K562 (cell line): ENCODE measurements around the gene UNC13A. TPM values are rescaled to one million over a fixed set of nuclear protein-coding genes. Genes with fewer than 3 reads are reported as not detected.
A peak's percentile ranks its signal among the peaks of the same experiment; 100 is the strongest.

ENCODE experiments used
- ATAC-seq: fragments of 200-7000 bp; cut with Tn5 transposase; 3 replicates; pipeline ENCODE4 v1.9.1; 2020; ENCODE audit warnings: moderate library complexity
- BruUV-seq: library from RNA; stranded (reverse); fragments of 400-500 nt; replicated peaks from 2 replicates; lab custom pipeline; 2021; lab: Mats Ljungman, UMichigan
- CTCF ChIA-PET: fragments of 300-600 bp; formaldehyde crosslinking; extraction: SDS; loops from one replicate; lab custom pipeline; 2021; ENCODE audit warnings: low intra/inter-chr PET ratio; lab: Yijun Ruan, JAX
- POLR2A ChIA-PET: fragments of 300-600, 350-650 bp; sonication (Branson Sonifier 250); formaldehyde crosslinking; extraction: SDS; loops from one replicate; lab custom pipeline; 2021; ENCODE audit warnings: antibody characterized with exemption, inconsistent platforms; lab: Yijun Ruan, JAX
- DNase-seq, 4 experiments: peaks; one replicate each; pipeline versions ENCODE4 v3.0.0 to v3.0.0-alpha.2; 2011 to 2018; ENCODE audit warnings: low spot score in 3 of 4, mixed read lengths in 3 of 4; ENCODE audit errors: extremely low read depth in 1 of 4
- FAIRE-seq: peaks from 2 replicates; lab custom pipeline; 2011; peaks lifted over from hg19 to GRCh38; lab: Jason Lieb, UNC
- H2AFZ ChIP-seq: 2 replicates; pipeline ENCODE4 v1.6.0; 2011; ENCODE audit warnings: low read depth, low read length, control low read depth, inconsistent platforms
- H3K27ac ChIP-seq: fragments of 200-600 bp; 3 replicates; pipeline ENCODE4 v1.8.0; 2011; ENCODE audit warnings: low read depth, mild to moderate bottlenecking, control low read depth, inconsistent platforms, low read length, moderate library complexity, mixed read lengths; ENCODE audit errors: extremely low read depth
- H3K27me3 ChIP-seq, 2 experiments: fragments of 300-600 bp in 1 of 2; 2 replicates in 1 of 2; 3 replicates in 1 of 2; pipeline versions ENCODE4 v1.6.0 to v1.8.0; 2011; ENCODE audit warnings: inconsistent platforms in 2 of 2, low read length in 2 of 2, mild to moderate bottlenecking in 1 of 2, mixed read lengths in 1 of 2, moderate library complexity in 1 of 2; ENCODE audit not compliant: control insufficient read depth in 2 of 2, insufficient read depth in 2 of 2
- H3K36me3 ChIP-seq: fragments of 300-600 bp; 3 replicates; pipeline ENCODE4 v1.8.0; 2011; ENCODE audit warnings: mild to moderate bottlenecking, low read length, inconsistent platforms; ENCODE audit not compliant: control insufficient read depth, insufficient read depth
- H3K4me1 ChIP-seq, 2 experiments: fragments of 200-600 bp in 1 of 2; replicated peaks in 1 of 2; 2 replicates in 1 of 2; 3 replicates in 1 of 2; pipeline versions ENCODE4 v1.5.1 to v1.8.0; 2011; ENCODE audit warnings: inconsistent platforms in 2 of 2, low read length in 2 of 2, mild to moderate bottlenecking in 1 of 2, mixed read lengths in 1 of 2, moderate library complexity in 1 of 2; ENCODE audit not compliant: control insufficient read depth in 2 of 2, insufficient read depth in 2 of 2
- H3K4me2 ChIP-seq: 2 replicates; pipeline ENCODE4 v1.6.1; 2011; ENCODE audit warnings: low read length, control low read depth, inconsistent platforms, mixed read lengths; ENCODE audit not compliant: insufficient read depth
- H3K4me3 ChIP-seq: fragments of 200-600 bp; sonication (generic), shearing (Covaris generic); 2 replicates; pipeline ENCODE4 v1.5.1; 2016; ENCODE audit warnings: control low read depth, inconsistent platforms
- H3K79me2 ChIP-seq: fragments of 200-600 bp; 3 replicates; pipeline ENCODE4 v1.8.0; 2011; ENCODE audit warnings: low read length, inconsistent platforms; ENCODE audit not compliant: control insufficient read depth, insufficient read depth
- H3K9ac ChIP-seq, 2 experiments: 2 replicates each; pipeline versions ENCODE4 v1.6.0 to v1.6.1; 2011; ENCODE audit warnings: low read depth in 2 of 2, low read length in 2 of 2, control low read depth in 1 of 2, inconsistent platforms in 1 of 2, mild to moderate bottlenecking in 1 of 2, mixed read lengths in 1 of 2; ENCODE audit not compliant: insufficient read depth in 1 of 2
- H3K9me1 ChIP-seq: one replicate; pipeline ENCODE4 v1.6.0; 2011; ENCODE audit warnings: inconsistent platforms, mild to moderate bottlenecking, low read length, moderate library complexity; ENCODE audit not compliant: control insufficient read depth, insufficient read depth
- H3K9me3 ChIP-seq: replicated peaks from 2 replicates; pipeline ENCODE4 v1.5.1; 2011; ENCODE audit warnings: low read depth, low read length, inconsistent platforms; ENCODE audit not compliant: control insufficient read depth, insufficient read depth
- H4K20me1 ChIP-seq: replicated peaks from 2 replicates; pipeline ENCODE4 v1.6.1; 2011; ENCODE audit warnings: low read length, inconsistent platforms, mixed read lengths; ENCODE audit not compliant: control insufficient read depth, insufficient read depth
- ARID1B ChIP-seq: fragments of 450-650 bp; IDR thresholded peaks from 2 replicates; pipeline ENCODE4 v1.6.1; 2016; ENCODE audit warnings: antibody characterized with exemption, mild to moderate bottlenecking, inconsistent platforms
- ATF4 ChIP-seq: fragments of 450-650 bp; formaldehyde crosslinking; IDR thresholded peaks from 2 replicates; pipeline ENCODE4 v1.4.0; 2022; ENCODE audit warnings: mild to moderate bottlenecking, moderate library complexity
- BCOR ChIP-seq: fragments of 450-650 bp; IDR thresholded peaks from 2 replicates; pipeline ENCODE4 v1.6.1; 2016
- ESRRB ChIP-seq: fragments of 250-450 bp; sonication (Bioruptor Pico); IDR thresholded peaks from 2 replicates; pipeline ENCODE4 v1.5.0; 2020; ENCODE audit warnings: mild to moderate bottlenecking, moderate library complexity, borderline replicate concordance
- GTF2E2 ChIP-seq: fragments of 200-800 bp; sonication (Bioruptor generic); IDR thresholded peaks from 2 replicates; pipeline ENCODE4 v1.6.1; 2016; ENCODE audit warnings: missing genetic modification characterization, missing compliant biosample characterization
- HNRNPLL ChIP-seq: fragments of 200-400 bp; formaldehyde crosslinking; IDR thresholded peaks from 2 replicates; pipeline ENCODE4 v1.6.1; 2017; ENCODE audit warnings: low read length, low read depth, mild to moderate bottlenecking; ENCODE audit not compliant: poor library complexity, severe bottlenecking
- IFI16 ChIP-seq: fragments of 250-450 bp; sonication (Bioruptor Pico); IDR thresholded peaks from 2 replicates; pipeline ENCODE4 v2.1.2; 2022; ENCODE audit warnings: mild to moderate bottlenecking, inconsistent platforms
- KAT2B ChIP-seq: IDR thresholded peaks from one replicate; pipeline ENCODE4 v1.6.1; 2012; ENCODE audit warnings: low read depth, mild to moderate bottlenecking, control low read depth, inconsistent platforms, low read length, moderate library complexity
- MLLT1 ChIP-seq, 2 experiments: fragments of 450-650 bp; IDR thresholded peaks; 2 replicates each; pipeline ENCODE4 v1.6.1; 2016
- PHTF2 ChIP-seq: fragments of 250-450 bp; sonication (Bioruptor Pico); IDR thresholded peaks from 2 replicates; pipeline ENCODE4 v1.5.0; 2021; ENCODE audit warnings: mild to moderate bottlenecking
- PKNOX1 ChIP-seq: fragments of 450-650 bp; IDR thresholded peaks from 2 replicates; pipeline ENCODE4 v1.6.1; 2016
- RBFOX2 ChIP-seq: fragments of 200-400 bp; formaldehyde crosslinking; IDR thresholded peaks from 2 replicates; pipeline ENCODE4 v1.6.1; 2017; ENCODE audit warnings: low read depth, mild to moderate bottlenecking, low read length, moderate library complexity
- ZNF174 ChIP-seq: fragments of 250-450 bp; sonication (Bioruptor Pico); IDR thresholded peaks from 2 replicates; pipeline ENCODE4 v1.4.0; 2020; ENCODE audit warnings: mild to moderate bottlenecking
- WGBS: fragments of 100-300 bp; shearing (Covaris generic); methylation state at CpG from one replicate; pipeline ENCODE4 v1.1.6; 2016; ENCODE audit warnings: low coverage, mixed read lengths; ENCODE audit not compliant: insufficient coverage; ENCODE audit errors: missing lambda C conversion rate; 5-methylcytosine and 5-hydroxymethylcytosine counted together
- in situ Hi-C: fragments of 300-500 bp; cut with MboI; formaldehyde crosslinking; loops from 4 replicates; pipeline ENCODE4 v1.15.0; 2018; ENCODE audit warnings: inconsistent platforms, mixed read lengths
- intact Hi-C: fragments of 100-400 bp; cut with micrococcal nuclease; formaldehyde crosslinking; loops from 2 replicates; pipeline ENCODE4 v1.14.2; 2022
- polyA plus RNA-seq, 8 experiments: library from polyadenylated mRNA; depleted of rRNA in 4 of 8; stranded (reverse) in 5 of 8; unstranded in 3 of 8; fragments of >200 nt; fragmentation: Nextera tagmentation in 2 of 8; fragmentation: Illumina TruSeq in 1 of 8; extraction: Ambion mirVana in 2 of 8; extraction: Trizol in 1 of 8; gene quantifications; 2 replicates each; pipeline versions ENCODE4 v1.2.1 to v1.2.3, GENCODE V29; 2011 to 2014; ENCODE audit warnings: inconsistent platforms in 1 of 8, missing spikeins in 1 of 8
- total RNA-seq, 7 experiments: library from RNA; depleted of rRNA in 6 of 7; stranded (reverse); fragments of >200 nt in 6 of 7; fragmentation: Illumina TruSeq in 2 of 7; extraction: Trizol in 2 of 7; gene quantifications; 2 replicates each; pipeline versions ENCODE4 v1.2.1 to v1.2.3, GENCODE V29; 2011 to 2021; ENCODE audit warnings: low replicate concordance in 1 of 7

UNC13A gene
- total and polyA plus RNA-seq, 9 of the 15 experiments (the other 6 are each of a cell fraction or from before 2014, with no cell fraction given): 0.03 to 1.0 (median 0.25) TPM

GRCh38 chr19:17562561-17562960 lies 125.6 kb downstream of the UNC13A start:
- TF ChIP-seq RBFOX2 (0 out of 2 replicates have a peak, but pooled peaks have one; percentile 15), PKNOX1 (0 out of 2 replicates have a peak, but pooled peaks have one; percentile 9), PHTF2 (CRISPR knock-in tag) (no peak)
- TF ChIP-seq, all 486 proteins: peak for 2
- ATAC-seq (no peak), DNase-seq (no peak), FAIRE-seq (no peak)
- in situ Hi-C loops (no loop called here), intact Hi-C loops (no loop called here)
- POLR2A ChIA-PET: no interaction called here
- BruUV-seq: no TSS peak
- peaks cover 15% of the 10 kb centered on the region for H3K79me2 ChIP-seq
- peaks cover 0 to 7% of the 10 kb centered on the region in 2 experiments; a peak in 2 of 5 replicates for H3K4me1 ChIP-seq
- peaks cover 81% of the 10 kb centered on the region for H3K36me3 ChIP-seq
- no peak overlapping the region for H2AFZ ChIP-seq
- no peaks in the 10 kb centered on the region for H4K20me1 ChIP-seq
- H3K27ac ChIP-seq: no peak overlapping the region
- H3K9me1 ChIP-seq: no peaks in the 10 kb centered on the region
- CTCF ChIA-PET: no interaction called here
- no peak overlapping the region for H3K4me2 ChIP-seq
- no peaks in the 10 kb centered on the region for H3K9me3 ChIP-seq
- H3K9ac ChIP-seq: no peak overlapping the region
- WGBS: 87% methylated on average over 11 of the region's 11 CpGs
- no peak overlapping the region for H3K4me3 ChIP-seq
- H3K27me3 ChIP-seq: no peaks in the 10 kb centered on the region

- Histone ChIP-seq H3K4me3 (no peak overlapping the region), H3K27ac (no peak overlapping the region), H3K27me3 (no peaks in the 10 kb centered on the region), H3K9ac (no peak overlapping the region), H3K79me2 (peaks cover 20% of the 10 kb centered on the region), H3K36me3 (peaks cover 81% of the 10 kb centered on the region), H3K9me3 (no peaks in the 10 kb centered on the region), H3K4me2 (no peak overlapping the region), H3K4me1 (peaks cover 0 to 7% of the 10 kb centered on the region in 2 experiments; a peak in 2 of 5 replicates), H2AFZ (no peak overlapping the region), H3K9me1 (no peaks in the 10 kb centered on the region), H4K20me1 (no peaks in the 10 kb centered on the region)
- FAIRE-seq (no peak), DNase-seq (no peak), ATAC-seq (no peak)
- no TSS peak for BruUV-seq
- CTCF ChIA-PET: no interaction called here
- POLR2A ChIA-PET: no interaction called here
- in situ Hi-C loops: no loop called here
- WGBS: 100% methylated on average over 3 of the region's 4 CpGs
- intact Hi-C loops: no loop called here
- no peak for TF ChIP-seq ARID1B
- TF ChIP-seq ESRRB: no peak
- TF ChIP-seq GTF2E2: no peak
- no peak for TF ChIP-seq KAT2B
- no peak for TF ChIP-seq IFI16
- TF ChIP-seq BCOR: 0 out of 2 replicates have a peak, but pooled peaks have one; percentile 39
- no peak for TF ChIP-seq MLLT1 (IDR thresholded peaks at IDR 0.05)
- TF ChIP-seq ZNF174 (CRISPR knock-in tag): no peak
- no peak for TF ChIP-seq HNRNPLL
- TF ChIP-seq ATF4 (CRISPR knock-in tag): no peak
Measured at GRCh38 chr19:17562097-17562496, 126.1 kb downstream of the UNC13A start.
